A673 (cell line): ENCODE results near the gene NINJ1. TPM values are rescaled to one million over a fixed set of nuclear protein-coding genes. Genes with fewer than 3 reads are reported as not detected.

Experiments
- BruUV-seq: library from RNA; stranded (reverse); fragments of 400-500 nt; replicated peaks from 2 replicates; lab custom pipeline; 2021; lab: Mats Ljungman, UMichigan
- CTCF ChIA-PET: fragments of 300-600 bp; sonication (Branson Sonifier 250); formaldehyde crosslinking; loops from one replicate; lab custom pipeline; 2022; ENCODE audit warnings: antibody characterized with exemption; lab: Charles Lee
- POLR2A ChIA-PET: fragments of 300-600 bp; sonication (Branson Sonifier 250); formaldehyde crosslinking; loops from one replicate; lab custom pipeline; 2022; ENCODE audit warnings: antibody characterized with exemption; ENCODE audit not compliant: low non-redundant PET; lab: Charles Lee
- DNase-seq: peaks from one replicate; pipeline ENCODE4 v3.0.0-alpha.2; 2015; ENCODE audit warnings: low spot score
- H3K27ac ChIP-seq: fragments of 200-600 bp; sonication (generic); 2 replicates; pipeline ENCODE4 v1.5.1; 2016; ENCODE audit warnings: mixed run types, low read depth, mild to moderate bottlenecking, mixed read lengths, antibody characterized with exemption, low read length; ENCODE audit not compliant: poor library complexity, severe bottlenecking
- H3K27me3 ChIP-seq: fragments of 200-600 bp; sonication (generic); replicated peaks from 2 replicates; pipeline ENCODE4 v1.6.1; 2017; ENCODE audit warnings: mixed run types, low read depth, mild to moderate bottlenecking, mixed read lengths, antibody characterized with exemption, low read length; ENCODE audit not compliant: insufficient read depth, poor library complexity
- H3K36me3 ChIP-seq: fragments of 200-600 bp; sonication (generic); 2 replicates; pipeline ENCODE4 v1.6.1; 2016; ENCODE audit warnings: mixed run types, mild to moderate bottlenecking, mixed read lengths, antibody characterized with exemption, low read length; ENCODE audit not compliant: insufficient read depth, poor library complexity, severe bottlenecking
- H3K4me1 ChIP-seq: fragments of 200-600 bp; sonication (generic); 2 replicates; pipeline ENCODE4 v1.6.1; 2017; ENCODE audit warnings: mixed run types, mild to moderate bottlenecking, mixed read lengths, antibody characterized with exemption, low read length; ENCODE audit not compliant: insufficient read depth, poor library complexity, severe bottlenecking
- H3K4me3 ChIP-seq: fragments of 200-600 bp; sonication (generic); 2 replicates; pipeline ENCODE4 v1.5.1; 2016; ENCODE audit warnings: low read depth, mixed run types, mild to moderate bottlenecking, mixed read lengths, low read length; ENCODE audit not compliant: poor library complexity, severe bottlenecking
- H3K9me3 ChIP-seq: fragments of 200-600 bp; sonication (generic); 2 replicates; pipeline ENCODE4 v1.6.1; 2016; ENCODE audit warnings: mixed run types, low read depth, mild to moderate bottlenecking, mixed read lengths, antibody characterized with exemption, low read length; ENCODE audit not compliant: poor library complexity, severe bottlenecking
- CTCF ChIP-seq: fragments of 300-800, 200-600 bp; sonication (generic); conservative IDR thresholded peaks from 2 replicates; pipeline ENCODE4 v1.5.1; 2017; ENCODE audit warnings: low read depth, mild to moderate bottlenecking, antibody characterized with exemption, low read length, moderate library complexity, mixed read lengths
- EZH2 ChIP-seq: fragments of 200-600 bp; sonication (generic); IDR thresholded peaks from 2 replicates; pipeline ENCODE4 v1.6.1; 2017; ENCODE audit warnings: borderline replicate concordance, low read depth, mild to moderate bottlenecking, mixed read lengths, antibody characterized with exemption, low read length; ENCODE audit not compliant: poor library complexity, severe bottlenecking
- intact Hi-C: fragments of 100-400 bp; cut with micrococcal nuclease; formaldehyde crosslinking; loops from one replicate; pipeline ENCODE4 v1.10.0; 2022; ENCODE audit not compliant: unreplicated experiment
- total RNA-seq: library from RNA; stranded (reverse); gene quantifications from 2 replicates; pipeline ENCODE4 v1.2.3, GENCODE V29; 2021

Gene NINJ1
- total RNA-seq, 1 experiment from 2014 or later = 9.2 TPM

GRCh38 chr9:93169444-93169843 lies 35.4 kb upstream of the NINJ1 start:
- POLR2A ChIA-PET = no interaction called here
- H3K27ac ChIP-seq = no peak overlapping the region
- no peaks in the 10 kb centered on the region for H3K4me1 ChIP-seq
- H3K9me3 ChIP-seq = no peaks in the 10 kb centered on the region
- DNase-seq = no peak
- no peaks in the 10 kb centered on the region for H3K36me3 ChIP-seq
- BruUV-seq = no TSS peak
- no peak overlapping the region for H3K4me3 ChIP-seq
- no peak for TF ChIP-seq CTCF
- TF ChIP-seq EZH2 = no peak
- H3K27me3 ChIP-seq = no peaks in the 10 kb centered on the region
- intact Hi-C loops = no loop called here
- CTCF ChIA-PET = no interaction called here

GRCh38 chr9:93168581-93168980 lies 34.5 kb upstream of the NINJ1 start:
- H3K36me3 ChIP-seq = no peaks in the 10 kb centered on the region
- TF ChIP-seq CTCF (no peak), EZH2 (no peak)
- intact Hi-C loops = no loop called here
- ChIA-PET POLR2A (no interaction called here), CTCF (no interaction called here)
- BruUV-seq = no TSS peak
- no peak overlapping the region for H3K27ac ChIP-seq
- no peaks in the 10 kb centered on the region for H3K9me3 ChIP-seq
- DNase-seq = no peak
- no peaks in the 10 kb centered on the region for H3K27me3 ChIP-seq
- no peaks in the 10 kb centered on the region for H3K4me1 ChIP-seq
- no peak overlapping the region for H3K4me3 ChIP-seq

GRCh38 chr9:93167838-93168237 lies 33.8 kb upstream of the NINJ1 start:
- BruUV-seq = no TSS peak
- H3K36me3 ChIP-seq = no peaks in the 10 kb centered on the region
- TF ChIP-seq CTCF (no peak), EZH2 (no peak)
- no peak overlapping the region for H3K4me3 ChIP-seq
- intact Hi-C loops = no loop called here
- no peaks in the 10 kb centered on the region for H3K27me3 ChIP-seq
- no peak overlapping the region for H3K27ac ChIP-seq
- no peak for DNase-seq
- POLR2A ChIA-PET = no interaction called here
- H3K9me3 ChIP-seq = no peaks in the 10 kb centered on the region
- CTCF ChIA-PET = no interaction called here
- H3K4me1 ChIP-seq = no peaks in the 10 kb centered on the region
